NCI-H526 treated with DMSO at 0.1 percent for 48 hours (cell line): ENCODE data around the gene RPS21.

Source experiments
- DNase-seq: peaks from one replicate; lab custom pipeline; 2025; lab: John Stamatoyannopoulos, UW

Gene RPS21

GRCh38 chr20:62354031-62354808, 32.7 kb upstream of the RPS21 start:
- DNase-seq = no peak

GRCh38 chr20:62354811-62355341, 32.0 kb upstream of the RPS21 start:
- no peak for DNase-seq

- DNase-seq = no peak
These were observed 31.4 kb upstream of the RPS21 start for GRCh38 chr20:62355516-62355877.

- no peak for DNase-seq
These were observed 30.9 kb upstream of the RPS21 start for GRCh38 chr20:62355878-62356588.

GRCh38 chr20:62356589-62357186, 30.2 kb upstream of the RPS21 start:
- DNase-seq = no peak

- DNase-seq = no peak
These were observed 29.7 kb upstream of the RPS21 start for GRCh38 chr20:62357187-62357667.

- no peak for DNase-seq
These were observed 29.2 kb upstream of the RPS21 start for GRCh38 chr20:62357681-62358080.

GRCh38 chr20:62358171-62359042, 28.5 kb upstream of the RPS21 start:
- no peak for DNase-seq

- DNase-seq = no peak
These were observed 27.8 kb upstream of the RPS21 start for GRCh38 chr20:62359043-62359490.

GRCh38 chr20:62359491-62360121, 27.3 kb upstream of the RPS21 start:
- DNase-seq = no peak

- no peak for DNase-seq
These were observed 25.8 kb upstream of the RPS21 start for GRCh38 chr20:62360854-62361798.

- DNase-seq = no peak
These were observed 24.9 kb upstream of the RPS21 start for GRCh38 chr20:62361799-62362589.

GRCh38 chr20:62362590-62362940, 24.3 kb upstream of the RPS21 start:
- no peak for DNase-seq

GRCh38 chr20:62362991-62363919, 23.6 kb upstream of the RPS21 start:
- no peak for DNase-seq

- DNase-seq = no peak
These were observed 22.7 kb upstream of the RPS21 start for GRCh38 chr20:62363920-62364851.

GRCh38 chr20:62364911-62365736, 21.8 kb upstream of the RPS21 start:
- DNase-seq = no peak
